ENCODE measurements around the gene ZNRF2.
A peak's percentile ranks its signal among the peaks of the same experiment; 100 is the strongest.
"Not testable (repeated sequence)": the region's sequence is repeated elsewhere in the genome, so short reads cannot be mapped to it uniquely, and the experiment has no call there.

Gene ZNRF2

DNA sequence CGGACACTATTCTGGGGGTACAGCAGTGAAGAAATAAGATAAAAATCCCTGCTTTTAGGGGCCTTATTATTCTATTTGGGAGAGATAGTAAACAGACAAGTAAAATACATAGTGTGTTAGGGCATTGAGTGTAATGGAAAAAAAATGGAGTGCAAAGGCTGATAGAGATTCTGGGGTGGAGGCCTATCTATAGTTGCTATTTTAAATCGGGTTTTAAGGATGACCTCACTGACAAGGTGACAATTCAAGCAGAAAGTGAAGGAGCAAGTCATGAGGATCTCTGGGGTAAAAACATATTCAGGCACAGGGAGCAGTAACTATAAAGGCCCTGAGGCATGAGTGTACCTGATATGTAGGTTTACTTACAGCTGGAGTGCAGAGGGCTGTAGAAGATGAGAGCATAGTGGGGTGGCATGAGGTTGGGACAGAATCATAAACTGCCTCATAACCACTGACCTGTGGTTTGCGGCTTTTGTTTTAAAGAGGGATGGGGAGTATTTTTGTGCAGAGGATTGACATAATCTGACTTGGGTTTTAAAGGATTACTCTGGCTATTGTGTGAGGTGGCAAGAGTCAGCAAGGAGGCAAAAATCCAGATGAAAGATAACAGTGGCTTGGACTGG is 8.1 kb downstream of the ZNRF2 start:
- DNase-seq = not testable (repeated sequence)

- not testable (repeated sequence) for DNase-seq
These were observed 11.9 kb downstream of the ZNRF2 start for GRCh38 chr7:30296304-30296703.

DNA sequence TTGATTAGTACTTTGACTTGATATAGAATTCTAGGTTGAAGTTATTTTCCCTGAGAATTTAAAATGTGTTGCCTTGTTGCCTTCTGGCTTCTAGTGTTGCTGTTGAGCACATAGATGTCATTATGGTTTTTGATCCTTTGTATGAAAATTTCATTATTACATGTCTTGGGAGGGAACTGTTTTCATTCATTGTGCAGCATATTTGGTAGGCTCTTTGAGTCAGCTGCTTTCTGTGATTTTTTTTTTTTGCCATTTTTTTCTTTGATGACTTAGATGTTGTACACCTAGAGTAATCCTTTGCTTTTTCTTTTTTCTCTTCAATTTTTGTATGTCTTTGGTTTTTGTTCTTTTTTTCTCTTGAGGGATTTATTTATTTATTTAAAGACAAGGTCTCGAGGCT is 13.1 kb downstream of the ZNRF2 start:
- DNase-seq = not testable (repeated sequence)

- not testable (repeated sequence) for DNase-seq
These were observed 14.0 kb downstream of the ZNRF2 start for GRCh38 chr7:30298409-30298808.

DNA sequence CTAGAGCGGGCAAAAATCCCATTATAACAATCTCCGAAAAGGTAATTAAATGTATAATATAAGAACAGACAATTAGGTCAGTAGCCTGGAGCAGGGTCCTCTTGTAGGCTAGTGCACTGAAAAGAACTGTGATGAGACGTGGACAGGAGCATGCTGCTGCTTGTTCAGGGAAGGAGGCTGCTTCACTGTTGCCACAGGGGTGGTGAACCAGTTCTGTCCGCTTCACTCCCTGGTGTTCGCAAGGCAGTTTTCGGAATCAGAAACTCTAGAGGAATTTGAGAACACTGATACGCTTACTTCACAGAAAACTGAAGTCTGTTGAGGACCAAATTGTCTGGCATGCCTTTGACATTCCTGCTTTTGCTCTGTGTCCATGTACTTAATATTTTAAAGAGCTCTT is 17.4 kb downstream of the ZNRF2 start:
- DNase-seq = no peak

DNA sequence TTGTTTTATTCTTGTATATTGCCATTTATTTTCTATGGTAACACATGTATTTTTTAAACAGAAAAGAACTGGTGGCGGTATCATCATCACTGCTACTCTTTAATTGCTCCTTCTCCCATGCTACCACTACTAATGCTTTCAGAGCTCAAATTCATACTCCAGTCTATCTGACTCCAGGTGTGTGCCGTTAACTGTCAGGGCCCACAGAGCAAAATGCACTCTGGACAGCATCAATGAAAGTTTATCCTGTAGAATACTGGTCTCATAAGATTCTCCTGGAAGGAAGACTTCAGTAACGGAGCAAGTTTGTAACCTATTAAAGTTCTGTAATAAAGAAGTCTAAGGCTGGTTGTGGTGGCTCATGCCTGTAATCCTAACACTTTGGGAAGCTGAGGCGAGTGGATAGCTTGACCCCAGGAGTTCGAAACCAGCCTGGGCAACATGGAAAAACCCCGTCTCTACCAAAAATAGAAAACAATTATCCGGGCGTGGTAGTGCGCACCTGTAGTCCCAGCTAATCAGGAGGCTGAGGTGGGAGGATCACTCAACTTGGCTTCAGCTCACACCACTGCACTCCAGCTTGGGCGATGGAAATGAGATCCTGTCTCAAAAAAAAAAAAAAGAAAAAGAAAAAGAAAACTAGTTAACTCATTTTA is 18.4 kb downstream of the ZNRF2 start:
- no peak for DNase-seq

DNA sequence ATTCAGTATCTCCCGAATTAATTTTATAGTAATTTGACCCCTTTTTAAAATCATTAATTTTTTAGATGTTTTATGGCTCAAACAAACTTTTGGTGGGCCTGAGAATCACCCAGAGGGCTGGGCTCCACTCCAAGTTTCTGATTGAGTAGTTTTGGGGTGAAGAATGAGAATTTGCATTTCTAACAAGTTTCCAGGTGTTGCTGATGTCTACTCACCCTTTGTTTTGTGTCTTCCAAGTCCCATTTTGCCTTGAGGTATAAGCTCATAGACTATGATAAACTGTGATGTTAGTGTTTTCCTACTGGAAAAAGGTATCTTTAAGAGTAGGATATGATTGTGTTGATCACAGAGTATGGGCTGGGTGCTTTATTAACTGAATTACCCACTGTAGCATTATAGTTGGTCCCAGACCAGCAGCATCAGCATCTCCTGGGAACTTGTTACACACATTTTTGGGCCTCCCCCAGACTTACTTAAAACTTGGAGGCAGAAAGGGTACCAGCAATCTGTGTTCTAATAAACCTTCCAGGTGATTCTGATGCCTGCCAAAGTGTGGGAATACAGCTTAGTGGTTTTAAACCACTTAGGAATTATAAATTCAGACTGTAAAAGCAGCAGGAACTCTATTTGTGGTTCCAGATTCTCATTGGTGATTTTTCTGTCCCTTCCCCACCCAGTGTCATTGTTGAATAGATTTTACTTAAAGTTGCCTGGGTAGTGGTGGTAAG is 19.1 kb downstream of the ZNRF2 start:
- DNase-seq = no peak

DNA sequence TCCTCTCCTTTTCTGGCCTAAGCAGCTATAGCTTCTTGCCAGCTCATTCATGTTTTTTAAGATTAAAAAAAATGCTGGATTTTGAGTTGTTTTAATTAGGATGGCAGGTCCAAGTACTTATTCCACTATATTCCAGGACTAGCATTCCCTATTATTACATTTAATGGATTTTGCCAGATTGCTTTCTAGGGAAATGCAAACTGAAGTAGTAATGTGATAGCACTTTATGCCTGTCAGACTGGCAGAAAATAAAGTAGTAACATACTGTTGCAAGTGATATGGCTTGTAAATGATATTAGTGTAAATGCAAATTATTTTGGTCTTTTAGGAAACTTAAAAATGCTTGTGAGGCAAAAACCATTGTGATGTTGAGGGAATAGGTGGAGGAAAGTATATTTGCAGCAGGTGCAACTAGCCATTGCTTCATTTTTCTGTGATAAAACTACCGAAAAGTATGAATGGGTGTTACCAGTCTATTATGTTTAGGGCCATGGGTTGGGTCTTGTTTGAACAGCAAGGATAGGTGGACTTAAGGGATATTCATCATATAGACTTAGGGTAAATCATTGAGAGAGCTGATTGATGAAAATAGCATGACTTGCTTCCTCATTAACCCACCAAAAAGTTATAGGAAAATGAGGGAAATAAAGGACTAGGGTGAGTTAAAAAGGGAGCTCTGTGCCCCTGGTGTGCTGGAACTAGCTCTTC is 19.9 kb downstream of the ZNRF2 start:
- DNase-seq = no peak

- no peak for DNase-seq
These were observed 22.6 kb downstream of the ZNRF2 start for GRCh38 chr7:30306976-30307375.

DNA sequence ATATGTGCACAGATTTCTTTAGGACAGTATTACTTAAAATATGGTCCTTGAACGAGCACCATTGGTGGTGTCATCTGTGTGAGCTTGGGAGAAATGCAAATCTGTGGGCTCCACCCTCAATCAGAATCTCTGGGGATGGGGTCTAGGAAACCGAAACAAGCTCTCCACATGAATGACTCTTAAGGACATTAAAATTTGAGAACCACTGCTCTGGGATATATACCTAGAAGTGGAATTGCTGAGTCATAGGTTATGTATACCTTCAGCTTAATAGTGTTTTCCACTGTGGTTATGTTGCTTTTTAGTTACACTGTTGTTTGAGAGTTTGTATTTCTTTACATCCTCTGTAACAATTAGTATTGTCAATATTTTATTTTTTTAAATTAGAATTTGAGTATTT is 24.0 kb downstream of the ZNRF2 start:
- DNase-seq = no peak

GRCh38 chr7:30309302-30309701 is 24.9 kb downstream of the ZNRF2 start:
- DNase-seq = no peak

DNA sequence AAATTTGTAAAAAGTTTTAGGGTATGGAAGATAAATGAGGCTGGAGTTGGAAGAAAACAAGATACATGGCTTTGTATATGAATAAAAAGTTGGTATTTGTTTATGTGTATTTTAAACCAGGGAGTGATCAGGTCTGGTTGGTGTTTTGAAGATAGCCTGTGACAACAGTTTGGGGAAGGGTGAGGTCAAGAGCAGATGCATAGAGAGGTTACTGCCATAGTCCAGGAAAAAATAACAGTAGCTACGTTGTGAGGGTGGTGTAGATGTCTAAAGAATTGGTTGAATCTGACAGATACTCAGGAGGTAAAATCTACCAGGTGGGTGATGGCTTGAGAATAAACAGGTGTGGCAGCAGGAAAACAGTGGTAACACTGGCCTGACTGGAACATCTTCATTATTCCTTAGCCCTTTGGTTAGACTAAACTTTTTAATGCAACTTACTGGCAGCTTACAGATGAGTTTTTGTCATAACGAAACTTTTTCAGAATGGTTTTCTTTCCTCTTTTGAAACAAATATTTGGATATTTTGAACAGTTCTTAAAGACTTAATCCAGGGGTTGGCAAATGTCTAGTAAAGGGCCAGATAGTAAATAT is 25.5 kb downstream of the ZNRF2 start:
- DNase-seq = no peak

- no peak for DNase-seq
These were observed 26.4 kb downstream of the ZNRF2 start for GRCh38 chr7:30310674-30311362.

GRCh38 chr7:30312178-30312577 is 27.8 kb downstream of the ZNRF2 start:
- no peak for DNase-seq

GRCh38 chr7:30313348-30313747 is 29.0 kb downstream of the ZNRF2 start:
- no peak for DNase-seq

- DNase-seq = no peak
These were observed 29.4 kb downstream of the ZNRF2 start for GRCh38 chr7:30313793-30314192.

- DNase-seq = no peak
These were observed 31.2 kb downstream of the ZNRF2 start for GRCh38 chr7:30315589-30315988.

GRCh38 chr7:30320392-30320791 is 36.0 kb downstream of the ZNRF2 start:
- DNase-seq = no peak

- no peak for DNase-seq
These were observed 36.9 kb downstream of the ZNRF2 start for GRCh38 chr7:30321089-30321881.

- DNase-seq = peak; percentile 32
These were observed 37.4 kb downstream of the ZNRF2 start for GRCh38 chr7:30321882-30322192.

- DNase-seq = no peak
These were observed 38.0 kb downstream of the ZNRF2 start for GRCh38 chr7:30322271-30323005.

All from KG1 (cell line).